Measurements from ENCODE around the gene PIK3R1.

Gene PIK3R1

DNA sequence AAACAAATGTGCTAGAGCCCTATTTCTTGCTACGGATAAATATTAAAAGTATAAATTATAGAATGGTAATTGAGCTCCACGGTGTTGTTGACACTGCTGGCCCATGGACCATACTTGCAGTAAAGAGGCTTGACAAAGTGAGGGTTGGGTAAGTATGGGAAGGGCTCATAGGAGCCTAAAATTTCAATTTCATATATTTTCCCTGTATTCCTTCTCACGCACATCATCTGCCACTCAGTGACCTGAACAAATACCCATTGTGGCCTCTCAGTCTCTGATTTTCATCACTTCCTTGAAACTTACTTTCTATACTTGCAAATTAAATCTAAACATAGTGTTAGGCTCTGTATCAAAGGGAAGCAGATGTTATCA, 116.5 kb downstream of the PIK3R1 start:
- no peak for DNase-seq

DNA sequence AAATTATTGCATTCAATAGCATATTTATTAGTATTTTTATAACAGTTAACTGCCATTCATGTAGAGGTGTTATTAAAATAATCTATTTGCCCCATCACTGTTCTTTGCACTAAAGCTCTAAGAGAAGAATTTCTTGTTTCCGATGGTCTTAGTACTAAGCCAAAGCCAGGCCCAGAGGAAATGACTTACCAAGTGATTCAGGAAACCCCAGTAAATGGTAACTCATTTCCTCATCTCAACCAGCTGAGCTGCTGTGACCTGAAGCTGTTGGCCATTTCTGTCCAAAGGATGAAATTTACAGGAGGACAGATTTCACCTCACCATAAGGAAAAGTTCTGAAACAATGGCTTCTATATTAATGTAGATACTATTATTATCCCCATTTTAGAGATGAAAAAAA, 117.0 kb downstream of the PIK3R1 start:
- DNase-seq = no peak

DNA sequence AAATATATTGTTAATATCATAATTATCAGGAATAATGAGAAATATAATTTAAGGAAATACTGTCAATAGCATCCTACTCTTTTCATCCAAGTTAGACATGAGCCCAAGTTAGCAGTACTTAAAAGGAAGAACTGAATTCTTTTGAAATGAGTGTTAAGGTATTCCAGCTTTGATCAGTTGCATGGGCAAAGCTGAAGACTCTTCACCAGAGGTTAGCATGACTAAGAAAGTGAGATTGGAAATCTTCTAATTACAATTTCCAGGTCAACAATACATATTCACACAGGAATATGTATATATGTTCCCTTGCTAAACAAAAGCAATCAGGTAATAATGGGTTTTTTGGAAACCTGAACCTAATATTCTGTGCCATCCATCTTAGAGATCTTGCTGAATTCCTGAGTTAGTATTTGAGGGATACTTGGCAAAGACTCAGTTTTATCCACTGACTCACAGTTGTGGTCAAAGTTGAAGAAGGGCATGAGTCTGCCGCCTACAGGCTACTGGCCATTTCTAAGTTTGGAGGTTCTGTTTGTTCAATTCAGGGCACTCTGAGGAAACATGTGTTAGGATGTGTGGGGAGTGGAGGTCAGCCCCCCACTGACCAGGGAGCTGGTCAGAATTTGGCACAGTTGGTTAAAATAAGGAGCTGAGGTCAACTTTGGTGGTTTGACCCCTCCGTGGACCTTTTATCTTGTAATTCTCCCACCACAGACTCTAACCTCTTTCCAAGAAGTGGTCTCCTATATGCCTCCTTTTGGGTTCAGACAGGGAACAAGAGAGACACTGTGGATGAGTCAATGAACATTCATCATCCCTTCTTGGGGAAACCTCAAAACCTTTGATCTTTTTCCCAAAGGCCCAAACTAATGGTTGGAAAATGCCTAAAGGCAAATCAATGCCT, 118.3 kb downstream of the PIK3R1 start:
- DNase-seq = no peak

GRCh38 chr5:68334553-68334886, 119.0 kb downstream of the PIK3R1 start:
- DNase-seq = no peak

DNA sequence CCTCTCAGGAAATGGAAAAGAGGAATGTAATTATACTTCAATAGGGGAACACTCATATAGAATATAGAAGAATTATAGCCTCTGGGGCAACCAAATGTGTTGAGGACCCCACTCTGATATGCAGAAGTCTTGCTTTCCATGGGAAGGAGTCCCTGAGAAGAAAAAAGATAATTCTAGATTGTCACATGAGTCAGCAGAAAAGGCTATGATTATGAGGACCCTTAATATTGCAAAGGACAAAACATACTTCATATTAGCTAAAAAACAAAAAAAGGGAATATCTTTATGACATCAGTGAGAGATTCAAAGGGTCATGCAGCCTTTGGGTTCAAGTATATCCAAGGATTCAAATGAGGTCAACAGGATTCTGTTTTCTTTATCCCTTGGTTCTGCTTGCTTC, 119.5 kb downstream of the PIK3R1 start:
- DNase-seq = no peak

DNA sequence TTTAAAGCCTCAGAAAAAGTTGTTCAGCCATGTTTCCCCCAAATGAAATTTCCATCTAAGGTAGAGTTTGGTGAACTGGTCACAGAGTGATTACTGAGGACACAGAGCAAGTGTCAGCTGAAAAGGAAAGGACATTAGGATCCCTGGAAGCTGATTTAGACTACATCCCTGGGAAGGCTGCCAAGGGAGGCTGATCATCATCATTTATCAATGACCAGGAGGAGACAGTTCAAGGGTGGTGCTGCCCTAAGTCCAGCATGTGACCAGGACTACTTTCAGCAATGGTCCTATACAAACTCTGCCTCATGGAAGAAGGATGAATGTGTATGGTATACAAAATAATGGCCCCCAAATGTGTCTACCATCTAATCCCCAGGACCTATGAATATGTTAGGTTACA, 120.6 kb downstream of the PIK3R1 start:
- no peak for DNase-seq

DNA sequence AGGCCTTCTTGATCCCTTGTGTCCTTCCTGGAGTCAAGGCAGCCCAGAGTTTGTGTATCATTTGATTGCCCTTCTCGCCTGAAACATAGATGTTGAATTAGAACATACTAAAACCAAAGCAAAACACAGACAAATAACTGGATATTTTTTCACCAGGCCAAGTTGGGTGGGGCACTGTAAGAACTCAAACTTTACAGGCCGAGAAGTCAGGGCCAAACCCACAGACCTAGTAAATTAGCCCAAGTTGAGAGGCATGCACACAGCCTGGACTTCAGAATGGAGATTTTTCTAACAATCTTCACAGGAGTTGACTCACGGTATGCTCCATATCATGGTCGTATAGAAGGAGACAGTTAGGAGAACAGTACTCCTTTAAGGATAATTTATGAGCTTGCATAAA, 121.7 kb downstream of the PIK3R1 start:
- no peak for DNase-seq

DNA sequence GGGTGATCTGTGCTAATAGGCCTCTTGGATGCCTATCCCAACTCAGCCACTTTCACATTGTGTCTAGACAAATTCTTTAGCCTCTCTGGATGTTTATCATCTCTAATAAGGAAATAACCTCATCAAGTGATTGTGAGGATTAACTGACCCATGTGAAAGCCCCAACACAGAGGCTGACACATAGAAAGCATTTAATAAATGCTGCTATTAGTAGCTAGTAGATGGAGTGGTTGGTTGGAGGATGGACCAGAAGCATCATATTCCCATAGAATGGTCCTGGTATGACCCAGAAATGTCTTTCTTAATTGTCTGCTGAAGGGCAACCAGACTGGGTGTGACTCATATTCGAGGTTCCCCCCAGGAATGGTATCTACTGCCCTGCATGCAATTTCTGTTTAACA, 124.4 kb downstream of the PIK3R1 start:
- no peak for DNase-seq

- no peak for DNase-seq
Observed at GRCh38 chr5:68341006-68341405, 125.5 kb downstream of the PIK3R1 start.

DNA sequence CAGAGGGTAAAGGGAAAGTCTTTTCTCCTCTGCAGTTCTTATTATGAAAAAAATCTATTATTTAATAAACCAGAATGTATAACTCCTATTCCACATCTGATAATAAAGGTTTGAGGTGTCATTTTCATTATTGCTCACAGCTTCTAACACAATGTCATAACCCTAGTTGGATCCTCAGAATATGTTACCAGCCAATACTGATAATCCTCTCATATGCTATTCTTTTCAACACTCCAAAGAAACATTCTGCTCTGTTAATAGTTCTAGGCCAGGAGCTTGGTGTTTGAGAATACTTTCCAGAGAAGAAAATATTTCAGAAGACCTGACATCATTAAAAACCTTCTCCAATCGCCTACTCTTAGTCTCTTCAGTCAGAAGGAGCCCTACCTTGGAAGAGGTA, 127.1 kb downstream of the PIK3R1 start:
- no peak for DNase-seq

DNA sequence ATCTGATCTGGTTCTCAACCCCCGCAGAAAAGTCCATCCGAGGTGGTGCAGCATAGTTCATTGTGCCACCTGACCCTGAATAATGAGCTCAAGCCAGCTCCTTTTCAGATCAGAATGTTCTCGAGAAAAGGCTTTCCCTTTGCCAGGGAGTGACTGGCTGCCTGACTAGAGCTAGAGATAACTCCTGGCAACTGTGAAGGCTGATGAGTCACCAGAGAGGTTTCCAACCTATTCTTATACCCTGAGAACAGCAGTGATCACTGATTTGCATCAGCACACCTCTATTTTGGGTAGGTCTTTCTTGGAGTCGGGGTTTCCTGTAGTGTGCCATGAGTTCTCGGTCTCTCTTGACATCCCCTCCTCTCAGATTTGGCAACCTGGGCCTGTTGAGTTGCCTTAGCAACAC, 127.9 kb downstream of the PIK3R1 start:
- DNase-seq = no peak

DNA sequence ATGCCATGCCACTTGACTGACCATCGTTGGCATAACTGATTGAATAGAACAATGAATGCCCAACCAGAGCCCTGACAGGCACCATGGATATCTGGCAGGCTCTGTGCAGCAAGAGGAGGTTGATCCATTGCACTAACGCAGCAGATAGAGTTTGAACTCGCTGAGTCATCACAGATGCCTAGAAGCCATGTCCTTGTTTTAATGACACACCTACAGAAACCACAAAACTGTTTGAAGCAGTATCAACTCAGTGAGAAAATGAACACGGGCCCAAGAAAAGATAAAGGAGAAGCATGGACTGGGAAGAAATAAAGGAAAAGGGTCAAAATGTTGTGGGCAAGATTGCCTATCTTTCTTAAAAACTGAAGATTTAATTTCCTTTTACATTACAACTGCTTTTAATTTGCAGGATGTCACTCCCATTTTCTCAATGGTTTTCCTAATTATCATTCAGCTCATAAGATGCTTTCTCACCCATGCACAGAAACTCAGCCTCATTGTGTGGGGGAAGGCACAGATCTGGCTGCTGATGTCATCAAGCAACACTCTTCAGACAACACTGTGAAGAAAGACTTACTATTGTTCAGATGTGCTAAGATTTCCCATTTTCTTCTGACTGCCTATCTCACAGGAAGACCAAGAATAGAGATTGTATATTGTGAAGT, 129.0 kb downstream of the PIK3R1 start:
- no peak for DNase-seq

- DNase-seq = no peak
Observed at GRCh38 chr5:68345171-68345570, 129.6 kb downstream of the PIK3R1 start.

- DNase-seq = no peak
Observed at GRCh38 chr5:68345582-68345981, 130.0 kb downstream of the PIK3R1 start.

GRCh38 chr5:68347536-68347935, 132.0 kb downstream of the PIK3R1 start:
- no peak for DNase-seq

DNA sequence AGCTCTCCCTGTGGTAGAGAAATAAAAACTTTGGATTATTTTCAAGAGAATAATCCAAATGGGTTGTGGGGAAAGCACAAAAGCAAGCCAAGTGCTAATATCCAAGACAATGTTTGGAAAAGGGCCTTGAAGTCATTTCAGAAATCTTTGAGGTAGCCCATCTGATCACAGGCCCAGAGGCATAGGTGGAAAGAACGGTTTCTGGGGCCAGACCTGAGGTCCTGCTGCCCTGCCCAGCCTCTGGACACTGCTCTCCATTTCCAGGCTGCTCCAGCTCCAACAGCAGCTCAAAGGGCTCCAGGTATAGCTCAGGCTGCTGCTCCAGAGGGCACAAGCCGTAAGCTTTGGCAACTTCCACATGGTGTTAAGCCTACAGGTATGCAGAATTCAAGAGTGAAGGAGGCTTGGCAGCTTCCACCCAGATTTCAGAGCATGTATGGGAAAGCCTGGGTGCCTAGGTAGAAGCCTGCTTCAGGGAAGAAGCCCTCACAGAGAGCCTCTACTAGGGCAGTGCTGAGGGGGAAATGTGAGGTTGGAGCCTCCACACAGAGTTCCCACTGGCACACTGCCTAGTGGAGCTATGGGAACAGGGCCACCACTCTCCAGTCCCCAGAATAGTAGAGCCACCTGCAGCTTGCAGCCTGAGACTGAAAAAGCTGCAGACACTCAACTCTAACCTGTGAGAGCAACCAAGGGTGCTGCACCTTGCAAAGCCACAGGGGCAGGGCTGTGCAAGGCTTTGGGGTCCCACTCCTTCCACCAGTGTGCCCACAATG, 133.1 kb downstream of the PIK3R1 start:
- no peak for DNase-seq

GRCh38 chr5:68350176-68350575, 134.6 kb downstream of the PIK3R1 start:
- DNase-seq = no peak

All from central memory CD4-positive, alpha-beta T cell (primary cell).